ENCODE measurements around the gene ARMC2.

GRCh38 chr6:108845145-108845544, 3.1 kb upstream of the ARMC2 start:
- TF ChIP-seq EZH2phosphoT487 (IDR thresholded peaks at IDR 0.05; ENCODE audit: insufficient read depth, low read depth) (no peak), EZH2 (IDR thresholded peaks at IDR 0.05; ENCODE audit: insufficient read depth, poor library complexity, severe bottlenecking) (no peak)

Data from GM23248 (cell line).